ENCODE data around the gene DIRAS1.

Gene DIRAS1

DNA sequence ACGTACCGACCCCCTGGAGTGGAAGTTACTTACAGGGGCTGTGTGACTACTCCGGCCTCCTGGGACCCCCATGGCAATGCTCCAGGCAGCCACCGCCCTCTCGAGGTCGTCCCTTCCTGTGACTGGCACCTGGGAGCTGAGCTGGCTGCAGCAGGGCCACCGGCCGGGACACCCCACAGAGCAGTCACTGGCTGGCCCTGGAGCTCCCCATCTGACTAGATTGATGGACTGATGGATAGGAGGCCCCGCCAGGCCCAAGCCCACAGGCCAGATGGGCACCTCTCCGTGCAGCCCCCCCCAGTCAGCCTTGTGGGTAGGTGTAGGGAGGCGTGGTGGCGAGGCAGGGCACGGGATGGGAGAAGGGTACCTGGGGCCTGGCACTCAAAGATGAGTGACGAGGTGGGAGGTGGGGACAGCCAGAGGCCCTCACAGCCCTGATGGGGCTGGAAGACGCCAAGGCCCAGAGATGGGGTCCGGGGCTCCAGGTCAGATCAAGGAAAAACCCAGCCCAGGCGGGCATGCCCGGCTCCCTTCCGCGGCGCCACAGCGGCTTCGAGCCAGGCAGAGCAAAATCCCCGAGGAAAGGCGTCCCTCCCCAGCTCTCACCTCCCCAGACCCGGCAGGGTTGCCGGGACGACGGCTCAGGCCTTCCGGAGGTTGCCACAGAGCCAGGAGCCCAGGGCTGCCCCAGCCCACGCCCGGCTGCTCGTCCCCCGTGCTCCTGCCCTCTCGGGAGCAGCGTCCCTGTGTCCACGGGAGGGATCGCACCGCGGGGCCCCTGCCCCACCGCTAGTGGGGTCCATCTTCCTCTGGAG, 10.2 kb upstream of the DIRAS1 start:
- no peaks in the 10 kb centered on the region for H3K9me2 ChIP-seq (replicated peaks; ENCODE audit: control insufficient read depth, low read length)
- H3K4me3 ChIP-seq (ENCODE audit: low read length) = no peak overlapping the region
- peaks cover 39% of the 10 kb centered on the region for H3K36me3 ChIP-seq (ENCODE audit: control insufficient read depth, low read length)
- no peaks in the 10 kb centered on the region for H3K9me3 ChIP-seq (ENCODE audit: control insufficient read depth, insufficient read depth, low read length)
- peaks cover 5% of the 10 kb centered on the region; the same call in 1 of the 2 replicates for H3K27me3 ChIP-seq (ENCODE audit: control insufficient read depth, low read length)
- no peaks in the 10 kb centered on the region for H3F3A ChIP-seq (ENCODE audit: control insufficient read depth, insufficient read depth)
- H3K27ac ChIP-seq (ENCODE audit: low read depth, low read length) = no peak overlapping the region
- peaks cover 4% of the 10 kb centered on the region; the same call in 1 of the 2 replicates for H4K20me1 ChIP-seq (ENCODE audit: control insufficient read depth, insufficient read depth, low read depth, low read length)
- peaks cover 25% of the 10 kb centered on the region for H3K79me2 ChIP-seq (ENCODE audit: control insufficient read depth, low read length)
- H3K4me2 ChIP-seq (ENCODE audit: low read length) = no peak overlapping the region
- no peak for TF ChIP-seq EZH2phosphoT487 (IDR thresholded peaks at IDR 0.05; ENCODE audit: borderline replicate concordance, low read length)
- TF ChIP-seq, protein P1, sequence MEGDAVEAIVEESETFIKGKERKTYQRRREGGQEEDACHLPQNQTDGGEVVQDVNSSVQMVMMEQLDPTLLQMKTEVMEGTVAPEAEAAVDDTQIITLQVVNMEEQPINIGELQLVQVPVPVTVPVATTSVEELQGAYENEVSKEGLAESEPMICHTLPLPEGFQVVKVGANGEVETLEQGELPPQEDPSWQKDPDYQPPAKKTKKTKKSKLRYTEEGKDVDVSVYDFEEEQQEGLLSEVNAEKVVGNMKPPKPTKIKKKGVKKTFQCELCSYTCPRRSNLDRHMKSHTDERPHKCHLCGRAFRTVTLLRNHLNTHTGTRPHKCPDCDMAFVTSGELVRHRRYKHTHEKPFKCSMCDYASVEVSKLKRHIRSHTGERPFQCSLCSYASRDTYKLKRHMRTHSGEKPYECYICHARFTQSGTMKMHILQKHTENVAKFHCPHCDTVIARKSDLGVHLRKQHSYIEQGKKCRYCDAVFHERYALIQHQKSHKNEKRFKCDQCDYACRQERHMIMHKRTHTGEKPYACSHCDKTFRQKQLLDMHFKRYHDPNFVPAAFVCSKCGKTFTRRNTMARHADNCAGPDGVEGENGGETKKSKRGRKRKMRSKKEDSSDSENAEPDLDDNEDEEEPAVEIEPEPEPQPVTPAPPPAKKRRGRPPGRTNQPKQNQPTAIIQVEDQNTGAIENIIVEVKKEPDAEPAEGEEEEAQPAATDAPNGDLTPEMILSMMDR (IDR thresholded peaks at IDR 0.05; ENCODE audit: low read depth, low read length, poor library complexity, severe bottlenecking) = no peak
- peaks cover 18% of the 10 kb centered on the region for H3K4me1 ChIP-seq (ENCODE audit: control insufficient read depth, low read length)

DNA sequence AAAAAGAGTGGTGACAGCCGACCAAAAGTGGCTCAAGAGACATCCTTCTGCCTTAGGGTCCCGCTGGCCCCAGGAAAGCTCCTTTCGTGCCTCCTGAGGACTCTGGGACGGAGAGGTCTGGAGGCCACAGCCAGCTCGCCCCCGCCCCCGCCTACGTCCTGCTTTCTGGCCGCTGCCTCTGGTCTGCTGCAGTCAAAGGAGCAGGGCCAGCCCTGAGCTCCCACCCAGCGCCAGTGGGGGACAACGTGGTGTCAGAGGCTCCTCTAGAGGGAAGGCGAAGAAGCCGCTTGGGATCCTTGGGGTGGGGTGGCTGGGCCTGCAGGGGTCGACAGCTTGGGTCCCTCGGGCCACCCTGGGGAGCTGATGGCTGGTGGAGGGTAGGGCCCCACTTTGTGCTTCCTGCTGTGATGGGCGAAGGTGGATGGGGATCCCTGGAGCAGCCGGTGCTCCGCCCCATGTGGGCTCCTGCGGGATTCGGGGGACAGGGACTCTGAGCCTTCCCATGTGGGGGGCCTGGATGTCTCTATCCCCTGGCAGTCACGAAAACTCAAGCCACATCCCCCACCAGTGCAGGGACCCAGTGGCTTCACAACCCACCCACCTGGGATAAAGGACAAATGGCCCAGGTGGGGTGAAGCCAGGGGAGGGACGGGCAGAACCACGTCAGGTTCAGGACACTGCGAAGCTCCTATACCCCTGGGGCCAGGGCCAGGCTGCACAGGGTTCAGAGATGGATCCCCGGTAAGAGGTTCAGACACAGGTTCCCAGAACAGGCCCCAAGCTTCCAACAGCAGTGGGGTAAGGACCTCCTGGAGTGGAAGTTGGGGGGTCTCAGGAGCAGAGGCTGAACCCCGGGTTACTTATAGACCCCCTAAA, 9.0 kb upstream of the DIRAS1 start:
- Histone ChIP-seq H3K27me3 (ENCODE audit: control insufficient read depth, low read length) (peaks cover 7% of the 10 kb centered on the region; the same call in 1 of the 2 replicates), H3K79me2 (ENCODE audit: control insufficient read depth, low read length) (peaks cover 13% of the 10 kb centered on the region), H4K20me1 (ENCODE audit: control insufficient read depth, insufficient read depth, low read depth, low read length) (peaks cover 4% of the 10 kb centered on the region; the same call in 1 of the 2 replicates), H3K4me3 (ENCODE audit: low read length) (no peak overlapping the region), H3K9me2 (replicated peaks; ENCODE audit: control insufficient read depth, low read length) (no peaks in the 10 kb centered on the region), H3K27ac (ENCODE audit: low read depth, low read length) (no peak overlapping the region), H3K4me1 (ENCODE audit: control insufficient read depth, low read length) (peaks cover 18% of the 10 kb centered on the region), H3F3A (ENCODE audit: control insufficient read depth, insufficient read depth) (no peaks in the 10 kb centered on the region), H3K9me3 (ENCODE audit: control insufficient read depth, insufficient read depth, low read length) (no peaks in the 10 kb centered on the region), H3K36me3 (ENCODE audit: control insufficient read depth, low read length) (peaks cover 27% of the 10 kb centered on the region), H3K4me2 (ENCODE audit: low read length) (no peak overlapping the region)
- TF ChIP-seq, protein P1 (IDR thresholded peaks at IDR 0.05; ENCODE audit: low read depth, low read length, poor library complexity, severe bottlenecking) = no peak
- no peak for TF ChIP-seq EZH2phosphoT487 (IDR thresholded peaks at IDR 0.05; ENCODE audit: borderline replicate concordance, low read length)

DNA sequence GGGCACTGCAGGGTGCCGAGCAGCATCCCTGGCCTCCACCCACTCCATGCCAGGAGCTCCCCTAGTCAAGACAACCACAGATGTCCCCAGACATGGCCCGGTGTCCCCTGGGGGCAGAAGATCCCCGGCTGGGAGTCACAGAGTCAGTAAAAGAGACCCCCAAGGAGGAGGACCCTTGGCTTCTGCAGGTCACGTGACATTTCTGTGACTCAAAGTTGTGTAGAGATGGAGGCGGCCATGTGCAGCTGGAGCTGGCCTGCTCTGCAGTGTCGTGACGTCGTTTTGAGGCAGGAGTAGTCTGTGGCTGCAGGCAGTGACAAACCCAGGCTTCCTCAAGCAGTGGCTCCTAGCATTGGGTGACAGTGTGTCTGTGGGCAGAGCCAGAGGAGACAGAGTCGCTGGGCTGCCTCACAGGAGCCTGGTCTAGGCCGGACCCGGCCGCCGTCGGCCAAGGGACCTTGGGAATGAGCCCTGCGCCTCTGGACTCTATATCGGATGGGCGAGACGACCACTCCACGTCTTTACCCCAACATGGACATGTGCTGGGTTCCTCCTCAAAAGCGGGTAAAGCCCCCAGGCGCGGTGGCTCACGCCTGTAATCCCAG, 7.7 kb upstream of the DIRAS1 start:
- TF ChIP-seq, protein P1 (IDR thresholded peaks at IDR 0.05; ENCODE audit: low read depth, low read length, poor library complexity, severe bottlenecking) = no peak
- no peak for TF ChIP-seq EZH2phosphoT487 (IDR thresholded peaks at IDR 0.05; ENCODE audit: borderline replicate concordance, low read length)
- Histone ChIP-seq H3K9me2 (replicated peaks; ENCODE audit: control insufficient read depth, low read length) (no peaks in the 10 kb centered on the region), H3K36me3 (ENCODE audit: control insufficient read depth, low read length) (peaks cover 16% of the 10 kb centered on the region), H3K9me3 (ENCODE audit: control insufficient read depth, insufficient read depth, low read length) (no peaks in the 10 kb centered on the region), H3K27me3 (ENCODE audit: control insufficient read depth, low read length) (peaks cover 7% of the 10 kb centered on the region; the same call in 1 of the 2 replicates), H4K20me1 (ENCODE audit: control insufficient read depth, insufficient read depth, low read depth, low read length) (peaks cover 4% of the 10 kb centered on the region; the same call in 1 of the 2 replicates), H3K4me3 (ENCODE audit: low read length) (no peak overlapping the region), H3K79me2 (ENCODE audit: control insufficient read depth, low read length) (peaks cover under 1% of the 10 kb centered on the region; the same call in 1 of the 2 replicates), H3K4me2 (ENCODE audit: low read length) (no peak overlapping the region), H3K4me1 (ENCODE audit: control insufficient read depth, low read length) (peaks cover 18% of the 10 kb centered on the region), H3F3A (ENCODE audit: control insufficient read depth, insufficient read depth) (no peaks in the 10 kb centered on the region), H3K27ac (ENCODE audit: low read depth, low read length) (no peak overlapping the region)
